Mononuclear cell (primary cell): ENCODE results near the gene MAP4K2. TPM values are rescaled to one million over a fixed set of nuclear protein-coding genes. Genes with fewer than 3 reads are reported as not detected.

ENCODE experiments used
- H3K27me3 ChIP-seq: 2 replicates; pipeline ENCODE4 v1.6.0; 2011; ENCODE audit warnings: low read length, control low read depth; ENCODE audit not compliant: insufficient read depth
- H3K4me1 ChIP-seq: 2 replicates; pipeline ENCODE4 v1.5.1; 2011; ENCODE audit warnings: mild to moderate bottlenecking, low read length, control low read depth; ENCODE audit not compliant: insufficient read depth
- H3K4me3 ChIP-seq: 2 replicates; pipeline ENCODE4 v1.5.1; 2011; ENCODE audit warnings: mild to moderate bottlenecking, low read length, moderate library complexity
- H3K9me3 ChIP-seq: 2 replicates; pipeline ENCODE4 v1.5.1; 2011; ENCODE audit warnings: low read depth, mild to moderate bottlenecking, control low read depth, low read length
- total RNA-seq: library from RNA; depleted of rRNA; stranded (reverse); fragments of >200 nt; gene quantifications from one replicate; pipeline ENCODE4 v1.2.3, GENCODE V29; 2012

The MAP4K2 gene
- total RNA-seq, 1 donor = 41.6 TPM

GRCh38 chr11:64764040-64764611 is 38.9 kb downstream of the MAP4K2 start:
- Histone ChIP-seq H3K9me3 (no peaks in the 10 kb centered on the region), H3K4me3 (no peak overlapping the region), H3K4me1 (peaks cover 96% of the 10 kb centered on the region), H3K27me3 (no peaks in the 10 kb centered on the region)

- H3K4me3 ChIP-seq = no peak overlapping the region
- H3K4me1 ChIP-seq = peaks cover 92% of the 10 kb centered on the region
- no peaks in the 10 kb centered on the region for H3K9me3 ChIP-seq
- no peaks in the 10 kb centered on the region for H3K27me3 ChIP-seq
Measured at GRCh38 chr11:64763526-64764039, 39.4 kb downstream of the MAP4K2 start.

DNA sequence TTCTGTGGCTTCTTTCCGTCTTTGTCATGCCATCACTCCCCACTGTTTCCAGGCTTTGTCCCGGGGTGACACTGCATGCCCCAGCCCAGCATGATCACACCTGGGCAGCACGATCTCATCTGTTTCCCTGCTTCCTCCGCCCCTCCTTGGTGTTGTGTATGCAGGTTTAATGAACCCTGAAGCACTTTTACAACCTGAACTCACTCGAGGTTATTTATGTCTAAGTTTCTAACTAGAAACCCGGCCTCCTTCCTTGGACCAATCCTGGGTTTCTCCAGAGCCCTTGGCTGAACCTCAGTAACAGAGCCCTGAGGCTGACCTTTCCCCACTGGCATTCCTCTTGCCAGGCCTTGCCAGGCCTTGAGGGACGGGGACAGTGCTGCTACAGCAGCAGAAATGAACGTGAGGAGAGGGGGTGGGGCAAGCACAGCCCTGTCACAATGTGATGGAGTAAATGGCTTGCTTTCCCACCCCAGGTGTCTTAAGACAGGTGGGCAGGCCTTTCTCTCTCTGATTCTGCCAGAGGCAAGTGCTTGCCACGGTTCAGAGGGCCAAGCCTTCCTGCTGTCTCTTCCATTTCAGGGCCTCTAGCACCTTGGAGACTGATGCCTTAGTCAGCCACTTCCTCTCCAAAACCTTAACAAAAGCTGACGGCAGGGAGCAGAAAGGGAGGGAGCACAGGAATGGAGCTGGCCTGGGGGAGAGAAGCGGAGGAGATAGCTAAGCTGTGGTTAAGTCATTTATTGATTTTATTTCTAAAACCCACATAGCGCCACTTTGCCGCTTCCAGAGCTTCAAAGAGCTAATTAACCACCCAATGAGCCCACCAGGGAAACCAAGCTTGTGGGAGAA is 40.1 kb downstream of the MAP4K2 start:
- Histone ChIP-seq H3K4me1 (peaks cover 85% of the 10 kb centered on the region), H3K9me3 (no peaks in the 10 kb centered on the region), H3K4me3 (no peak overlapping the region), H3K27me3 (no peaks in the 10 kb centered on the region)

GRCh38 chr11:64762277-64762673 is 40.7 kb downstream of the MAP4K2 start:
- Histone ChIP-seq H3K4me1 (peaks cover 79% of the 10 kb centered on the region), H3K4me3 (no peak overlapping the region), H3K27me3 (no peaks in the 10 kb centered on the region), H3K9me3 (no peaks in the 10 kb centered on the region)

DNA sequence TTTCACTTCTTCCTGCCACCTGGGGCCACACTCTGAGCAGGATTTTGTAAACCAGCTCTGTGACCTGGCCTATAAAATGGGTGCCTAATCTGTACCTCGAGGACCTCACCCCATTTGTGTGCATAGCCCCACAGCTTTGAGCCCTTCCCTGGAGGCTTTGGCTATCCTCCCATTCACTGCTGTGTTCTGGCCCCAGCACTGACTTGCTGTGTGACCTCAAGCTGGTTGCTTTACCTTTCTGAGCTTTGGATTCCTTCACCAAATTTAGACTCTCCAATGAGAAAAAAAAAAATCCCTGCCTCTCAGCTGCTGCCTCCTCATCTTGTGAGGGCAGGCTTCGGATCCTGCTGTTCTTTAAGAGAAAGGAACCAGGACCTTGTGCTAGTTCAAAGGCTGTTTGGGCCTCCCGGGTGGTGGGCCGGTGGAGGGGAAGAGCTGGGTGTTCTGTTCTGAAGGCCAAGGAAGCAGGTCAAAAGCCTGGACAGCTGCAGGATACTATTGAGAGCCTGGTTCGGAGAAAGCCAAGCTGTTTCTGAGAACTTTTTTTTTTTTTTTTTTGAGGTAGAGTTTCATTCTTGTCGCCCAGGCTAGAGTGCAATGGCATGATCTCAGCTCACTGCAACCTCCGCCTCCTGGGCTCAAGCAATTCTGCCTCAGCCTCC is 42.1 kb downstream of the MAP4K2 start:
- Histone ChIP-seq H3K4me1 (peaks cover 68% of the 10 kb centered on the region), H3K9me3 (no peaks in the 10 kb centered on the region), H3K4me3 (no peak overlapping the region), H3K27me3 (no peaks in the 10 kb centered on the region)

DNA sequence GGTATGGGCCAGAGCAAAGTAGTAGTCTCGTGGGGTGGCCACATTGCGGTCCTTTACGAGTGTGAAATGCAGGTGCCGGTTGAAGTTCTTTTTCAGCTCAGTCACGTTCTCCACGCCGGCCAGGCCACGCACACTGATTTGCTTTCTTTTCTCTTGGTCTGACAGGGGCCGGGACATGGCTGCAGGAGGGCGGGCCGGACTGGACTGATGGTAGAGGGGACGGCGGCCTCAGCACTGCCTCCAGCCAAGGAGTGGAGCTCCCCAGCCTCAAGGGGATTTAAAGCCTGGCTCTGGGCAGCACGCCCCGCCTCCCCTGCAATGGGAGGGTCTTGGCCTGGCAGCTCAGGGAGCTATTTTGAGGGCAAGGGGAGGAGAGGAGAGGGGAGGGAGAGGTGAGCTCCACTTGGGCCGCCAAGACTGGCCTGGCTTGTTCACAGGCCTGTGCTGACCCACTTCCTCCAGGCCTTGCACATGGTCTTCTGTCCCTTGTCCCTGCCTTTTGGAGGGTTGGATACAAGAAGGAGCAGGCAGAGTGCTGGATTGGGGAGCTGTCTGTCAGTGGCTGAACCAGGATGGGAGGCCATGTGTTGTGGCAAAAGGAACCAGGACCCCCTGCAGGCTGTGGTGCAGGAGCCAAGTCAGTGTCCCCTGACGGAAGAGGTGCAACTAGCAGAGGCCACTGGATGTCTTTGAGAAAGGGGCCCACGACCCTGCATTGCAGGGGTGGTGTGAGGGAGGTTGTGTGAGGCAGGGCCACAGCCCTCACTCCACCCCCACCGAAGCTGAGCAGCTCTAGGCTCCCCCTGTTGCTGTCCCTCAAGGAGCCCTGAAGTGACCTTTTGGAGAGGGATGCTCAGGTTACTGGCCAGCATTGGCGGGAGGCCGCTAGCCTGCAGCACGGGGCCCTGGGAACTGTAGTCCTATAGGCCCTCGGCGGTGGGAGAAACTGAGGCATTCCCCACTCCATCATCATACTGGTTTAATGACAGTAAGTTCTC is 43.0 kb downstream of the MAP4K2 start, which contains the start of gene PYGM:
PYGM (minus strand) TSS at position 253 of the 998 bp plus-strand sequence; CDS start at position 177, 76 bp downstream.
- Histone ChIP-seq H3K9me3 (no peaks in the 10 kb centered on the region), H3K27me3 (no peaks in the 10 kb centered on the region), H3K4me3 (no peak within 1 kb of the TSS), H3K4me1 (peaks cover 60% of the 10 kb centered on the region)

- no peaks in the 10 kb centered on the region for H3K27me3 ChIP-seq
- H3K4me1 ChIP-seq = peaks cover 52% of the 10 kb centered on the region
- H3K4me3 ChIP-seq = no peak overlapping the region
- no peaks in the 10 kb centered on the region for H3K9me3 ChIP-seq
Measured at GRCh38 chr11:64759131-64759721, 43.8 kb downstream of the MAP4K2 start.

DNA sequence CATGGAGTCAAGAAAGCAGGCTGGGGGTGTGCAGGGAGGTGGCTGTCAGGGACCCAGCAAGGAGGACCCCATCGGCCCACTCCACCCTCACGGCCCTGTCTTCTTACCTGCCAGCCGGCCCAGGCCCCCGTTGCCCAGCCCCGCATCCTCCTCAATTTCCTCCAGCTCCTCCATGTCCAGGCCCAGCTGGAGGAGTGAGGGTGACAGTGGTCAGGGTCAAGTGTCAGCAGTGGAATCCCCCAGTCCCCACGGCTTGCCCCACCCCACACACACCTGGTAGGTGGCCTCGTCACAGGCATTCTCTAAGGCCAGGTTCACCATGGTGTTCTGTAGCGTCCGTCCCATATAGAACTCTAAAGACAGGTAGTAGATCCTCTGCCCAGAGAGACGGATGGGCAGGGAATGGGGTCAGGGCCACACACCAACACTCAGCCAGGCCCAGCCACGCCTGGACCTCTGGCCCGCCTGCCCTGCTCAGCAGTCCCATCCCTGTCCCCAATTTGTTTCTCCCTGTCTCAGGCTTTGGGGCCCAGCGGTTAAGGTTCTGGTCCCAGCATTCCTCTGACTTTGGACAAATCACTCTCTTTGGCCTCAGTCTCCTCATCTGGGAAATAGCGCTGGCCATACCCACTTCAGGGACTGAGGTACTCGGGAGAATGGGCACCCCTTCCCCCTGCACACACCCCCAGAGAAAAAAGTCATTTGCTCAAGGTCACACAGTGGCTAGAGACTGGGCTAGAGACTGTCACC is 44.5 kb downstream of the MAP4K2 start:
- Histone ChIP-seq H3K4me1 (peaks cover 44% of the 10 kb centered on the region), H3K9me3 (no peaks in the 10 kb centered on the region), H3K4me3 (no peak overlapping the region), H3K27me3 (no peaks in the 10 kb centered on the region)

- Histone ChIP-seq H3K9me3 (no peaks in the 10 kb centered on the region), H3K4me3 (no peak overlapping the region), H3K27me3 (no peaks in the 10 kb centered on the region), H3K4me1 (peaks cover 37% of the 10 kb centered on the region)
Measured at GRCh38 chr11:64757549-64758329, 45.3 kb downstream of the MAP4K2 start.

DNA sequence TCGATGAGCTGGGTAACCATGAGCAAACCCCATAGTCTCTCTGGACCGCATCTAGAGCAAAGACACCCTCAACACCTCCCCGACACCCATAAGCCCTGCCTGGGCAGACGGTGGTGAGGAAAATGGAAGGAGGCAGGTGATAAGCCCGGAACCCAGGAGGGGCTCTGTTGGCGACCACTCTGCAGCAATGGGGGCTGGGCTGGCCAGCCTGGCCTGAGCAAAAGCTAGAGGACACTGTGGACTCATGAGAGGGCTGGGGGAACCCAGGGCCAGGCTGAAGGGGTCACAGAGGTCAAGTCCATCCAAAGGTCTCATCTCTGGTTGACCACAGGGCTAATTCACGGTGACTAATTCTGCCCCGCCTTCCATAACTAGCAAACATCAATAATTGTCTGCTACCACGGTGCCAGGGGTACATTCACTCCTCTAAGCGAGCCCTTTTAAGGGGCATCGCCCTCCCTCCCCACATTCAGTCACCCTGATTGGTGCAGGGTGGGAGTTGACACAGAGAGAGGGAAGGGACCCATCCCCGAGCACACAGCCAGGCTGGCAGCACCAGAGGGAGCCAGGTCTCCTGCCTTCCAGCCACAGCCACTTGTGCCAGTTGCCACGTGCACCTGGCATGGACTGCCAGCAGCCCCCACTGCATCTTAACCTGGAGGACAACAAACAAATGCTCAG is 47.2 kb downstream of the MAP4K2 start:
- Histone ChIP-seq H3K4me3 (no peak overlapping the region), H3K9me3 (no peaks in the 10 kb centered on the region), H3K27me3 (no peaks in the 10 kb centered on the region), H3K4me1 (peaks cover 18% of the 10 kb centered on the region)

GRCh38 chr11:64754919-64755662 is 47.9 kb downstream of the MAP4K2 start:
- Histone ChIP-seq H3K9me3 (no peaks in the 10 kb centered on the region), H3K4me3 (no peak overlapping the region), H3K4me1 (peaks cover 16% of the 10 kb centered on the region), H3K27me3 (no peaks in the 10 kb centered on the region)
